ENCODE results near the gene APOL3.
A peak's percentile ranks its signal among the peaks of the same experiment; 100 is the strongest.
"Not testable (repeated sequence)": the region's sequence is repeated elsewhere in the genome, so short reads cannot be mapped to it uniquely, and the experiment has no call there.

The APOL3 gene

GRCh38 chr22:36192542-36192941 is 32.0 kb upstream of the APOL3 start:
- DNase-seq = no peak

DNA sequence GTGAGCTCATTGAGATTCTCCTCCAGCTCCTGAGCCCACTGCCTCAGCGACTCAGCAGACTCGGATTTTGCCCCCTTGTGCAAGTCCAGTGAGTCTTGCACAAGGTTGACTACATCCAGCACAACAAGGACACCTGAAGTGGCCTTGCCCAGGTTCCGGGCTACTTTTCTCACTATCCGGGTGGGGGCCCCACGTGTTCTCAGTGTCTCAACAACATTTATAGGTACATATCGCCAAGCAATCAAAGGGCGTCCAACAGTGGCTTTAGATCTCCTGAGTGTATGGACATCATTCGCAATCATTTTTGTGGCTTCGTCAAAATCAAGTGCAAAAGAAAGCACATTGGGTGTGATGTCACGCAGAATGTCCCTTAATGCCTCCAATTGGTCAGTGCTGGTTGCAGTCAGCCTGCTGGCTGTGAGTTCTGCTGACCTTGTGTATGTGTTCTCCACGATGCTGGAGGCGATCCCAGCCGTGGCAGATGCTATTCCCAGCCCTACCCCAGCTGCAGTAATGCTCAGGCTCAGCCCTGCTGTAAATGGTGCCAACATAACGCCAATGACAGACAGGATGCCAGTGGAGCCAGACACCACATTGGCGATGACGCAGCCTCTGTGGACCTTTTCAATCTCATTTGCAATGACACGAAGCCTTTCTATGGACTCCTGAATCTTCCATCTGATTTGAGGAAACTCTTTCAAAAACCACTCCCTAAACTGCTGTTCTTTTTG is 30.7 kb upstream of the APOL3 start:
- DNase-seq = no peak

DNA sequence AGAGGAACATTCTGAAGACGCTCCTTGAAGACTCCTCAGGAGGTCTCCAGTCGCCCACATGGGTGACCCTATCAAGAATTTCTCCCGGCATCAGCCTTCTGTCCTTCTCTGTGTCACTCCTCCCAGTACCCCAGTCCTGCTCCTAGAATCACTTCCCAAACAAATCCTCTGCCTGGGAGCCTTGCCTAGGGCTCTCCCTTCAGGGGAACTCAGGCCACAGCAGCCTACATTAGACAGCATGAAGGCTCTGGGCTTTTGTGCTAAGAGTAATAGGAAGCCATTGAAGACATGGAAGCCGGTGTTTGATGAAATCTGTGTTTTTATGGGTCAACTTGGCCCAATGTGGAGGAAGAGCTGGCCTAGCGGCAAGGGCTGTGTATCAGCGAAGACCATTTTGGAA is 27.3 kb upstream of the APOL3 start:
- not testable (repeated sequence) for DNase-seq

DNA sequence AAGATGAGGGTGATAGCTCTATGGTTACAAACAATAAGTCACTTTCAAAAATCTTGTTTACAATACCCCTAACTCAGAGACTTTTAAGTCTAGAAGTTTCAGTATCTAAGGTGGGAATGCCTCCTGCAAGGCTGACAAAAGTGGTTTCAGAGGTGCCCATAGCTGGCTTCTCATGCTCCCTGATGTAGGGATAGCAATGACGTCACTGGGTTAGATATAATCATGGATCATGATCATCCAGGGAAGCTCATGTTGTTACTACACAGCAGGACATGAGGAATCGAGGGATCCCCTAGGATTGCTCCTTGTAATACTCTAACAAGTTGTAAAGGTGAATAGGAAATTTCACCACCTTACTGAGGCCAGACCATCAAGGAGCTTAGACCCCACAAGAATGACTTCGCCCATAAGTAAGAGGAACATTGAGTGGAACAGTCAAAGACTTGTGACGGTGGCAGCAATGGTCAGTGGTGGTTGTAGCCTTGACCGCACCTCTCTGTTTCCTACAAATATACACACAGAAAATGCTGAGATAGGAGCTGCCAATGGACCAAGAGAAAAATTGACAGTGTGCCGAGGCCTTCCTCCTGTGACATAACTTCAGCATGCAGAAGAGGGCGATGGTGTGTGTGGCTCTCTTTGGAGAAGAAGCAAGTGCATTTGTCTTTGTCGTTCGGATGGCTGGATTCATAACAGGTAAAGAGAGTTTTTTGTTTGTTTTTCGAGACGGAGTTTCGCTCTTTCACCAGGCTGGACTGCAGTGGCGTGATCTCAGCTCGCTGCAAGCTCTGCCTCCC is 25.5 kb upstream of the APOL3 start:
- no peak for DNase-seq

DNA sequence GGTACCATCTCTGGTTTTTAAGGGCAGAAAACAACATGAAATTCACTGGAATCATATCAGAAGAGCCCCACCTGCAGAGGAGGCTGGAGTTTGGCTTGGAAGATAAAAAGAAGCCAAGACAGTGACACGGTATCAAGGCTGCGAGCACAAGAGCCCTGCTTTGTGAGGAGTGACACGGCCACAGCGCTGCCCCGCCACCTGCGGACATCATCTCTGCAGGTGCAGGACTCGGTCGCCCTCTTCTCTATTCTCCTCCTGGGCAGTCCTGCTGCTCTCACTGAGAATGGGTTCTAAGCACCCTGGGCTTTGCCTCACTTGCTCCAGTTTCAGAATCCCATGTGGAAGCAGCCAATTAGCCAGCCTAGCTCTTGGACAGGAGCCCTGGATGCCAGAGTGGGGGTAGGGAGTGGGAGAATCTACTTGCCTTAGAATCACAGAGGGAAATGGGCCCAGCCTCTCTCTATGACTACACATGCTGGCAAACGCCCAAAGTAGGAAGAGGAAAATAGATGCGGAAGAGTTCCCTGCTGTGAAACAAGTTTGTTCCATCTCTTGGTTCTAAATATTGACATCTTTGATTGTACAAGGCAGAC is 24.0 kb upstream of the APOL3 start:
- no peak for DNase-seq

DNA sequence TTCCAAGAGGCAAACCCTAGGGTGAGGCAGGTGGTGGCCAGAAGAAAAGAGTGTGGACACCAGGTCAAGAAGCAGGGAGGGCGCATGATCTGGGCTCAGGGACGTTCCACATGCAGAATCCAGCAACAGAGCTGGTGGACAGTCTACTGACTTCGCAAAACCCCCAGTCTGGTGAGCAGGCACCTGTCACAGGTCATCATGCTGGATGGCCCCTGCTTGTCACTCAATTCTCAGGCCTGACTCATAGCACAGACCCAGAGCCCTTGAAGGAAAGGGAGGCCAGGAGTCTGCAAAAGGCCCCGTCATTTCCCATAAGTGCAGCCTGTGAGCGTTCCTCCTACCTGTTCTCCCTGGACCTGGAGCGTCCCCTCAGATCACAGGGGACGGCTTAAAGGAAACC is 22.9 kb upstream of the APOL3 start:
- no peak for DNase-seq

GRCh38 chr22:36182857-36183256 is 22.3 kb upstream of the APOL3 start:
- DNase-seq = no peak

DNA sequence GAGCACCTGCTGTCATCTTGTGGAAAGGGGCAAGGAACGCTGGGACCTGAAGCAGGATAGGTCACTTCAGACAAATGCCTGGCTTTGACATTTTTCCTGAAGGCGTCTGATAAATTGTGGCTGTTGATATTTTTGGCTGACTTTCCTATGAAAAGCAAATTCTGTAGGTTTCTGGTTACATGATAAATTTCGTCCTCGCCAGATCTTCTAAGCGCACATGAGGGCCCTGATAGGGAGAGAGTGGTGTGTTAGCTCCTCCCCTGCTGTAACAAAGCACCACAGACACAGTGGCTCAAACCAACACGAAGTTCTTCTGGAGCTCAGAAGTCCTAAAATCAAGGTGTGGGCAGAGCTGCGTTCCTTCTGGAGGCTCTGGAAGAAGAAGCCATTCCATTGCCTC is 21.5 kb upstream of the APOL3 start:
- DNase-seq = no peak

- DNase-seq = no peak
These were observed 20.4 kb upstream of the APOL3 start for GRCh38 chr22:36180928-36181327.

DNA sequence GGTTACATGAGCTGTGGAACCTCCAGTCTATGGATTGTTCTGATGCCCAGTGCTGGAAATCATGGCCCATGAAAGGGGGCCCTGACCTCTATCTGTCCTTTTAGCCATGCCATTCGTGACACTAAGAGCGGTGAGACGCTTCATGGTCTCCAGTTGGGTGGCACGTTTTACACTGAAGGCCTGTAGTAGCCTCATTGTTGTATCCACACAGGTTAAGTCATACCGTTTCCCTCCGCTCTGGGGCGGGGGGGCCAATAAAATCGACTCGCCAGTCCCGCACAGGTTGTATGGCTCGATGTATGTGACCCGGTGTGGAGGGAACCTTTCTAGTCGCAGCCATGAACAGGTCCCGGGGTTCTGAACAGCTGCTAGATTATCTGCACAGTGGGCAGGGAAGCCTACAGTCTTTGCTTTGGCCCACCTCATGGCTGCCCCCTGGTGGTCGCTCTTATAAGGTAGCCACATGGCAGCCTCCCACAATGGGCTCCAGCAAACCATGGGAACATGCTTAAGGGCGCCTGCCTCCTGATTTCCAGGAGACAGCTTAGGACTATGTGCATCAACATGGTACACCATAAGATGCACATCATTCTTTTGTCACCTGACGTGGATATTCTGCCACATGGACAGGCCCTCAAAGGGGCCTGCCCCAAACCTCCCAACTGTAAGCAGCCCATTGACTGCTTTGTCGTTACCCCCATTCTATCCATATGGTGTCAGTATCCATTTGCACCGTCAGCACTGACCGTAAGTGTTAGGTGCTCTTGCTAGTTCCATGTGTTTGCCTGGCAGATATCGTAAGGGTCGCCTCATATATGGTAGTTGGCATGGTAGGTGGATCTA is 19.7 kb upstream of the APOL3 start:
- DNase-seq = no peak

DNA sequence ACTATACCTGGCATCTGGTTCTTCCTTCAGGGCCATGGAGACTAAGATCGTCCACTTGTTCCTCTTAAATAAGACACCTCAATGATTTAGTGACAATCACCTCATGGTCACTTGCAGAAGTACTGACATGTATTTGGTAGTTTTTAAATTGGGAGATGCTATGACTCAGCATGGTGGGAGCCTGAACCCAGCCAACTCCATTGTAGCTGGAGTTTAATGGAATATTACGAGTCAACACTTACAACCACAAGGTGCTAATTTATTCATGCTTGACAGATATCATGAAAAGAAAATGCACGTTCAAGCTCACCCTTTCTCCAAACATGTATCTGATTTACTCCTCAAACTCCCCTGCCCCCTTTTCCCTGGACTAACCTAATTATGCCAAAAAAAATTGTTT is 16.6 kb upstream of the APOL3 start:
- no peak for DNase-seq

- DNase-seq = no peak
These were observed 15.3 kb upstream of the APOL3 start for GRCh38 chr22:36175892-36176291.

- DNase-seq = no peak
These were observed 11.4 kb upstream of the APOL3 start for GRCh38 chr22:36171941-36172340.

- no peak for DNase-seq
These were observed 6.1 kb upstream of the APOL3 start for GRCh38 chr22:36166518-36167220.

DNA sequence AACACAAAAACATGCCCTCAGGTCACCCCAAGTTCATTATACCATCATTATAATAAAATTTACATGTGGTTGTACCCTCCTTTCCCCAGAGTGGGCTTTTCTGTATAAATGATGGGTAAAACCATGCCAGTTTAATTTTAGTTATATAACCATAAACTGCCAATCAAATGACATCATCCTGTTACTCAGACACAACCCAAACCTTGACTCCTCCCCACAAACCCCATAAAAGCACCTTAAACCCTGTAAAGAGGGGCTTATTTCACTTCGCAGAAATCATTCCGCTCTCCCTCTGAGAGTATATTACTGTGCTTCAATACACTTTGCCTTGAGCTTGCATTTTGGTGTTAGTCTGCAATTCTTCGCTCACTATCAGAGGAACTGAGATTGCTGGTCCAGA is 5.5 kb upstream of the APOL3 start:
- no peak for DNase-seq

DNA sequence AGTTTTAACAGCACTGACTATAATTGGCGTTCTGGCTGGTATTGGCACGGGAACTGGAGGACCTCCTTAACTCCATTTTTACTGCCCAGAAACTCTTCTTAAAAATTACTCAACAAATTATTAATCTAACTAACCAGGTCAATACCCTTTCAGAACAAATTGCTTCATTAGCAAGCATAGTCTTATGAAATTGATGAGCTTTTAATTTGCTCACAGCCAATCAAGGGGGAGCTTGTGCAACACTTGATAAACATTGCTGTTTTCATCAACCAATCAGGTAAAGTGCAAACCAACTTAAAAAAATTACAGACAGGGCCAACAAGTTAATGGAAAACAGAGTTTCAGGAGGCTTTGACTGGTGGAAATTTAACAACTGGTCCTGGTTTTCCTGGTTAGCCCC is 4.6 kb upstream of the APOL3 start:
- no peak for DNase-seq

- peak; percentile 71 for DNase-seq
These were observed 4.1 kb upstream of the APOL3 start for GRCh38 chr22:36164621-36165020.

DNA sequence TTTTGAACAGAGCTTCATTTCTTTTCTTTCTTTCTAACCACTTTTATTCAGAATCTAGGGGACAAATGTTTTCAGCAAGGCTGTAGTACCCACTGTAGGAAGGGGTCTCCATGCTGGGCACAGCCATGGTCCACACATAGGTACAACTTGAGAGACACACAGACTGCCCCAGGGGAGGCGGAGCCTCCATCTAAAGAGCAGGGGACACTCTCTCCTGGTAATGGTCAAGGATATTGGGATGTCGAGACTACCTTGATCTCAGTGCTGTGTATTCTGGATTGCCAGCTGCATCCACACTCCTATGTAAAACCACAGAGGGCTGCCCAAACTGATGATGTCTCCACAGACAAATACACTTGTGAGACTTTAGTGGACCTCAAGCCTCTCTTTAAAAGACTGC is 2.9 kb upstream of the APOL3 start:
- DNase-seq = no peak

DNA sequence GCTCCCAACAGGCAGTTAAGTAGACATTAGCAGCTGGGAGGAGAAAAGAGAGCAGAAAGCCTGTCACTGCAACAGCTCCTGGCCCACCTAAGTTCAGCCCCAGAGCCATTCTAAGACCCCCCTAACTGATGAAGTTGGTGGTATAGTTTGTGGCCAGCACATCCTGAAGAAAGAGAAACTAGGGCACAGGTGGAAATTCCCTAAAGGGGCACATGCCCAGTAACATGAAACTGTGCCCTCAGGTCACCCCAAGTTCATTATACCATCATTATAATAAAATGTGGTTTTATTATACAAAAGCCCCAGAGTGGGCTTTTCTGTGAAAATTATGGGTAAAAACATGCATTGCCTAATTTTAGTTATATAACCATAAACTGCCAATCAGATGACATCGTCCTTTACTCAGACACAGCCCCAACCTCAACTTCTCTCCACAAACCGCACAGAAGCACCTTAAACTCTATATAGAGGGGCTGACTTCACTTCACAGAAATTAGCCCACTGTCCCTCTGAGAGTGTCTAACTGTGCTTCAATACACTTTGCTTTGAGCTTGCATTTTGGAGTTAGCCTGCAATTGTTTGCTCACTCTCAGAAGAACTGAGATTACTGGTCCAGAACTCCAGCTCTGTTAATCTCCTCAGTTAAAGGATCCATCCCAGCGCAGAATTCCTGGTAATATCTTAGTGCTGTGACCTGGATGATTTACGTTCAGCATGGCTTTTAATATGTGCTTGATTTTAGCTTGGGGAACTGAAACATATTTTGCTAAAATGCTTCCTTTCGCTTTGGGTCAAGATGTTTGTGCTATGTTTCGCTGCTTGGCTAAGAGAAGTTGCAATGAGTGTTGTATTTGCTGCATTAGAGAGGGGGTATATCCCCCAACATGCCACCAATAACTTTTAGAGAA is 1.8 kb upstream of the APOL3 start:
- no peak for DNase-seq

DNA sequence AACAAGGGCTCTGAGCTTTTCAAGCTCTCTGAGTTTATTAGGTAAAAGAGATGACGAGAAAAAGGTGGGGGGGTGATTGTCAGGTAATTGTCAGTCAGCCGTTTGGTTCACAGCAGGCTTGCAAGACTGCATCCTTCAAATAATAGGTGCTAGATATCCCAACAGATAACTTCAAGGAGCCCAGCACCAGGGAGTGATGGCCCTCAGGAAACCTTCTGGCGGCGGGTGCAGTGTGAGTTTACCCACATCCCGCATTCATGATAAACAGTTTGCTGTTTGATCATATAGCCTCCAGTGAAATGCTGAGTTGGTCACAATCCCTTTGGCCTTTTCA is 1.2 kb upstream of the APOL3 start:
- DNase-seq = not testable (repeated sequence)
